Hepatocyte (in vitro differentiated cells): Measurements from ENCODE around the gene PCCA.

Experiments used
- EZH2phosphoT487 ChIP-seq: fragments of 200-600 bp; sonication (generic); IDR thresholded peaks from one replicate; pipeline ENCODE4 v1.6.1; 2018; ENCODE audit warnings: antibody characterized with exemption, mild to moderate bottlenecking, low read depth, moderate library complexity; ENCODE audit not compliant: unreplicated experiment, severe bottlenecking
- TF ChIP-seq, protein P1 (sequence below): fragments of 200-600 bp; sonication (generic); IDR thresholded peaks from 2 replicates; pipeline ENCODE4 v1.5.1; 2016; ENCODE audit warnings: antibody characterized with exemption, mild to moderate bottlenecking; ENCODE audit not compliant: poor library complexity

DNA sequence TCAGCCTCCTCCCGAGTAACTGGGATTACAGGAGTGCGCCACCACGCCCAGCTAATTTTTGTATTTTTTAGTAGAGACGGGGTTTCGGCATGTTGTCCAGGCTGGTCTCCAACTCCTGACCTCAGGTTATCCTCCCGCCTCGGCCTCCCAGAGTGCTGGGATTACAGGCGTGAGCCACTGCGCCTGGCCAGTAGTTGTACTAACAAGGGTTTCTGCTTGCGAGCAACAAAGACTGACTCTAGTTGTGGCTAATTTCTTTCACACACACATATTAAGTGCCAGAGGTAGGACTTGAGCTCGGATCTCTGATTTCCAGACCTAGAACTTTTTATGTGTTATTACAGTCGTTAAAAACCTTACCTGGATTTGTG lies 635 bp upstream of the PCCA start:
- TF ChIP-seq, protein P1, sequence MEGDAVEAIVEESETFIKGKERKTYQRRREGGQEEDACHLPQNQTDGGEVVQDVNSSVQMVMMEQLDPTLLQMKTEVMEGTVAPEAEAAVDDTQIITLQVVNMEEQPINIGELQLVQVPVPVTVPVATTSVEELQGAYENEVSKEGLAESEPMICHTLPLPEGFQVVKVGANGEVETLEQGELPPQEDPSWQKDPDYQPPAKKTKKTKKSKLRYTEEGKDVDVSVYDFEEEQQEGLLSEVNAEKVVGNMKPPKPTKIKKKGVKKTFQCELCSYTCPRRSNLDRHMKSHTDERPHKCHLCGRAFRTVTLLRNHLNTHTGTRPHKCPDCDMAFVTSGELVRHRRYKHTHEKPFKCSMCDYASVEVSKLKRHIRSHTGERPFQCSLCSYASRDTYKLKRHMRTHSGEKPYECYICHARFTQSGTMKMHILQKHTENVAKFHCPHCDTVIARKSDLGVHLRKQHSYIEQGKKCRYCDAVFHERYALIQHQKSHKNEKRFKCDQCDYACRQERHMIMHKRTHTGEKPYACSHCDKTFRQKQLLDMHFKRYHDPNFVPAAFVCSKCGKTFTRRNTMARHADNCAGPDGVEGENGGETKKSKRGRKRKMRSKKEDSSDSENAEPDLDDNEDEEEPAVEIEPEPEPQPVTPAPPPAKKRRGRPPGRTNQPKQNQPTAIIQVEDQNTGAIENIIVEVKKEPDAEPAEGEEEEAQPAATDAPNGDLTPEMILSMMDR = no peak
- TF ChIP-seq EZH2phosphoT487 = no peak
